GM21619 (cell line): ENCODE results near the gene HDAC7.
"Not testable (repeated sequence)": the region's sequence is repeated elsewhere in the genome, so short reads cannot be mapped to it uniquely, and the experiment has no call there.

Source experiments
- ATAC-seq: cut with Tn5 transposase; IDR thresholded peaks from one replicate; pipeline ENCODE4 v1.9.1; 2021; ENCODE audit not compliant: unreplicated experiment

HDAC7 gene

DNA sequence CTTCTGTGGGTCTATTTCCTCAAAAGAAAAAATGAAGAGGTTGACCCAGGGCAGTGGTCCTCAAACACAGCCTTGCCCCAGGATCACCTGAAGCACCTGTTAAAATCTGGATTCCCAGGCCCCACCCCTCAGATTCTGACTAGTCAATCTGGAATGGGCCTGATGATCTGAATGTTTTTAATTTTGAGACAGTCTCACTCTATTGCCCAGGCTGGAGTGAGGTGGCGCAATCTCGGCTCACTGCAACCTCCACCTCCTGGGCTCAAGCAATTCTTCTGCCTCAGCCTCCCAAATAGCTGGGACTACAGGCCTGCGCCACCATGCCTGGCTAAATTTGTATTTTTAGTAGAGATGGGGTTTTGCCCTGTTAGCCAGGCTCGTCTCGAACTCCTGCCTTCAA is 4.3 kb downstream of the HDAC7 start:
- not testable (repeated sequence) for ATAC-seq

DNA sequence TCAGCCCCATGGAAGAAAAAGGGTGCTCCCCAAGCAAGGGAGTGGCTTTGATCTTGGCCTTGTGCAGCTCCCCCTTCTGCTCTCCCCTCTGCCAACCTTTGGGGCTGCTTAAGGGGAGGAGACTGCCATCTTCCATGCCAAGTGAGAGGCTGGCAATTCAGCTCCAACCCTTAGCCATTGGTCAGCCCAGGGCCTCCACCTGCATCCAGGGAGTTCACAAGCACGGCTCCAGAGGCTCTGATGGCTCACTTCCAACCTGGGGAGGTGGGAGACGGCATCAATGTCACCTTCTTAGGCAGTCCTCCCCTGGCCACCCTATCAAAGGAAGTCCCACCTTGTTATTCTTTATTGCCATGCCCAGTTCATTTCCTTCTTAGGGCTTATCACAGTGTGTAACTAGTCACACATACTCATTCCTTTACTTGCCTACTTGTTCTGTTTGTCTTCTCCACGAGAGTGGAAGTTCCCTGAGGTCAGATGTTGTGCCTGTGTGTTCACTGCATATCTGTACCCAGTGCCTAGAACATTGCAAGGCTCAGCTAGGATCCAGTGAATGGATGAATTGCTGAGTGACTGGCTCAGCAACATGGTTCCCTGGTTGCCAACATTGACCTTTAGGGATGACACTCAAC is 5.0 kb downstream of the HDAC7 start:
- ATAC-seq, result no peak

DNA sequence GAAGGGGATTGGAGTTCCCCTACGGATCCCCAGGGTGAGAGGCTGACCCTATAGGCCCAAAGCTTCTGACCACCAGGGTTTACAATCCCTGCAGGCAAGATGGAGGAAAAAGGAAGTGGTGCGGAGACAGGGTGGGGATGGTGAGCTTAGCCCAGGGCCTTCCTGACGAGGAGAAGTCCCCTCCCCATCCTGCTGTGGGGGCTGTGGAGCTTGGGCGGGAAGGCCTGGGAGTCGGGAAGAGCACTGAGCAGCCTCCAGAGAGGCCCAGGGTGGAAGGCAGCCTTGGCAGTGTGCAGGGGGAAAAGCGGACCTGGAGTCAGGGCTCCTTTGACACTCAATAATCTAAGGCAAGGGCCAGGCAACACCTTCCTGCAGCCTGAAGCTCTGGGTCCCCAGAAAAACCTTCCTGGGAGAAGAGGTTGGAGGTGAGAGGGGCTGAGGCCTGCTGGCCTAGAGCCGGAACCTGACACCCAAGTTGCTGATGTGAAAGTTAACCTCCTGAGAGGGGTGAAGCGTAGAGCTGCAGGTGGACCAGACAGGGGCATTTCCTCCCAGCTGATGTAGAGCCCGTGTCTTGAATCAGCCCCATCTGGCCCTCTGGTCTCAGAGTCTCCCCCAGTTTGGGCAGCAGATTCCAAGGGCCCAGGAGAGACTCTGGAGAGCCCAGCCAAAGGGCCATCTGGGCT is 6.0 kb downstream of the HDAC7 start:
- ATAC-seq, result peak; percentile 40

DNA sequence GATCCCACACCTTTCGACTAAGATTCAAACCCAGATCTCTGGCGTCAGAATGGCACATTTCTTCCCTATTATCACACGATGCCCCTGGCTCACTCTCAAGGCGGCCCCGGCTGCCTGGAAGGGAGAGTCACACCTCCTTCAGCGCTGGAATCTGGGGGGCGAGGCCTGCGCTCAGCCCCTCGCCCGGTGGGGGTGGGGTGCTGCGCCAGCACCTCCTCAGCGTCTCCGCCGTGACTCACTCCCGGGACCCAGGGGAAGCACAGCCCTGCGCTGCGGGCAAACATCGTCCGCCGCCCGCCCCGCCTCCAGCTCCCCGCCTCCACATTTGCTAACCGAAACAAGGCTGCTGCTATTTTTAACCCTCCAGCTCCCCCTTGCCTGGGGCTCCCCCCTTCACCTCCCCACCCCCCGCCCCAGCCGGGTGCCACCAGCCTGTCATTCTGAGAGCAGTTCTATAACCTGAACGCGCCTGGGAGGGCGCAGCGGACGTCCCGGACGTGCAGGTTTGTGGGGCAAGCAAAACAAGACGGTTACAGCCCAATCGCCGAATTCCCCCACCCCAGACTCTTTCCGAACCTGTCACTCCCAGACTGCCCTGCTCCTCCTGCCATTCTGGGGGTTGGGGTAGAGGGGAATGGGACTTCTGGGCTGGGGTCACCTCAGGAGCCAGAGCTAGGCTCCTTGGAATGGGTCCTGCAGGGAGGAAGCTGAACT is 6.7 kb downstream of the HDAC7 start:
- ATAC-seq, result peak; percentile 66

DNA sequence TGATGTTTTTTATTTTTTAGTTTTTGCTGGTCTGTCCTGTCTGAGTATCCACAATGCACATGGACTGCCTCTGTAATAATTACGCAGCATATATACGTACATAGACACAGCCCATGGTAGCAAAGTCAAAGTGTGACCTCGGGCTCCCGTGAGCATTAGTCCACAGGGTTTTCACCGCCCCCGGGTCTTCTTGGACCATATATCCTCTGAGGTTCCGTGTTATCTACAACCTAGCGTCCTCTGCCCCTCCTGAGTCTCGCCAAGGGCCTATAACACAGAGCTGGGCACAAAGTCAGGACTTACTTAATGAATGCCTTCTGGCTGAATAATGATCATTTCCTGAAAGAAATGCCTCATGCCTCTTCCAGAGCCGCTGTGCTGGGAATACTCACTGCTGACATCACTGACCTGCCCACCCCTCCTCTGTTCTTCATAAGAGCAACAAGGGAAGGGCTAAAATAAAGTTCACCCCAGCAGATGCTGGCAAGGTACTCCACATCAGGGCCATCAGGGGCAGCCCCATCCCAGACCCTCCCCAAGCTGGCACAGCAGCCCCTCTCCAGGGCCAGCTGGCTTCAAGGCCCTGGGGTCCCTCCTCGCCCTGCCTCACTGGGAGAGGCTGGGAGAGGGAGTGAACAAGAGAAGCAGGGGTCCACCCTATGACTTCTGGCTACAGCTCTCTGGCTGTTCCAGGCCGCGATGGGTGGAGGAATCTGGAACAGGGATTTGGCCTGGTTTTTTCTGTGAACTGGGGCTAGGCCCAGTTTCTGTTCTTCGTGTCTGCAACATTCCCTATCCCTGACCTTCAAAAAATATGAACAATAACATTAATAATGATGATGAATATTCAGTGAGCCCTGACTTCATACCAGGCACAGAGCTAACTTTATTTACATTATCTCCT is 7.9 kb downstream of the HDAC7 start:
- no peak for ATAC-seq

DNA sequence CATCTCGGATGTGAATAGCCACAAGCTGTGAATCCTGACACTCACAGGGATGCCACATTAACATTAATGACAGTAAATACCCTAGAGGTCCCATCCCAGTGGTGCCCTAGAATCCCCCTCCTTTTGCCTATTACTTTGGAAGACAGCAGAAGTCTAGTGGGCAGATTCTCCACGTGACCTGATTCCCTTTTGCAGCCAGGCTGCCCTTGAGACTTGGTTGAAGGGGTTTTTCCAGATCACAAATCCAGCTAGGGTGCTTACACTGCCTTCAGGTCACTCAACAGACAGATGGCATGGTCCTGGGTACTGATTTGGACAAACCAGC is 8.7 kb downstream of the HDAC7 start:
- no peak for ATAC-seq

DNA sequence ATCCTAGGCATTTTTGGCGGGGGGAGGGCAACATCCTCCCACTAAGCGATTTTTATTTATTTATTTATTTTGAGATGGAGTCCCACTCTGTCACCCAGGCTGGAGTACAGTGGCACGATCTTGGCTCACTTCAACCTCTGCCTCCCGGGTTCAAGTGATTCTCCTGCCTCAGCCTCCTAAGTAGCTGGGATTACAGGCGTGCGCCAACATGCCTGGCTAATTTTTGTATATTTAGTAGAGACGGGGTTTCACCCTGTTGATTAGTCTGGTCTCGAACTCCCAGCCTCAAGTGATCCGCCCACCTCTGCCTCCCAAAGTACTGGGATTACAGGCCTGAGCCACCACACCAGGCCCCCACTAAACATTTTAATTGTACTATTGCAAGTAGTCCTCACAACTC is 10.2 kb downstream of the HDAC7 start:
- ATAC-seq, result not testable (repeated sequence)

DNA sequence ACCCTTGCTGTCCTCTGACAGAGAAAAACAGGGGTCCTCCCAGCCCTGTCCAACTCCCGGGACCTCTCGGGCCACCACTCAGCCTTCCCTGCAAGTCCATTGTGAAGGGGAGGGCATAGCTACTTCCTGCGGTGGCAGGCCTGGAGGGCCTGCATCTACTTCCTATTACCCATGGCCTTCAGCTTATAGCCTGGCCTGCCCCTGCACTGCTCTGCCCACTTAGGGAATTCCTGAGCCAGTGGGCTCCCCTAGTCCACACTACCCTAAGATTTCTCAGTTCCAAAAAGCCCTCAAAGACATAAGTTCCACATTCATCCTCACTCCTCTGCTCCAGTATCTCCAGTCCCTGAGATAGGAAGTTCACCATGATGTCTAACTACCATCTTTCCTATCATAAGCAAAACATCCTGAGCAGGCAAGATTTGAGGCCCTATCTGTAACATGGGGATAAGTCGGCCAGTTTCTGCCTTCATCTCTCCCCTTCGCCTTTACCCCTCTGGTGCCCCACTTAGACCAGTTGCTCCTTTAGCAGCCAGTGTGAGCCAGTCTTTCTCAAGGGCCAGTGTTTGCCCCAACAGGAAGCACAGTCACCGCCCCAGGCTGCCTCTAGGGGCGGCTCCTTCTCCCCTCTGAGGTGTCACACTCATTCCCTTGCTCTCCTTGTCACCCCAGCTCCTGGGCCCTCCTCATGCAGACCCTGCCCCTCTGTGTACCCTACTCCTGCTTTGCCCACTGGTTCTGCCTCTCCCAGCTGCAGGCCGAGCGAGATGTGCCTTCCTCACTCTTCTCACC is 10.9 kb downstream of the HDAC7 start:
- no peak for ATAC-seq

DNA sequence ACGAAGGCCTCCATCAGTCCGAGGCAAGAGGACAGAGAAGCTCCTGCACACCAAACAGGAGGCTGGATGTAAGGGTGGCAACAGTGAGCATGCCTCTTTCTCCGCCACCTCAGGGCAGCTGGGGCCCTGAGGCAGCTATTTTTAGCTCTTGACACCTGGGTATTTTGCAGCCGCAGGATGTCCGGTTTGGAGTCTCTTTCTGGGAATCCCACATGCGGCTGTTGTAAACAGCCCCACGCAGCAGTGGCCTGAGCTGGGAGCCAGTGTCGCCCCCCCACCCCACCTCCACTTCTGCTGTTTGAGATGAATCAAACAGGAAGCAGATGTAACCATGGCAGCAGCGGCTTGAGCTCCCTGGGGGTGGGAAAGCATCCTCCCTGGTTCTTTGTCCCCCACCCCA is 11.7 kb downstream of the HDAC7 start:
- ATAC-seq, result peak; percentile 45

DNA sequence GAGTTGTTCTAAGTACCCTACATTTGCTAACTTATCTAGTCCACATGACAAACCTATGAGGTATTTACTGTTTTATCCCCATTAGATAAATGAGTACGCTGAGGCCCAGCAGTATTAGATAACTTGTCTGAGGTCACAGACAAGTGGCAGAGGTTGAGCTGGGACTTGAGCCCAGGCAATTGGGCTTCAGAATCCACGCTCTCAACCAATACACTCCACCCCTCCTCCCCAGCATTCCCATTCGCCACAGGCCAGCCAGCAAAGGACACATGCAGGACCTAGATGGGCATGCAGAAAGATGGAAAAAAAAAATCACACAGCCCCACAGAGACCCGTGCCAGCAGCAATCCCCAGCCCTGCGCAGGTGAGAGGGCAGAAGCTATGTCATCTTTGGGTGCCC is 12.4 kb downstream of the HDAC7 start:
- no peak for ATAC-seq

DNA sequence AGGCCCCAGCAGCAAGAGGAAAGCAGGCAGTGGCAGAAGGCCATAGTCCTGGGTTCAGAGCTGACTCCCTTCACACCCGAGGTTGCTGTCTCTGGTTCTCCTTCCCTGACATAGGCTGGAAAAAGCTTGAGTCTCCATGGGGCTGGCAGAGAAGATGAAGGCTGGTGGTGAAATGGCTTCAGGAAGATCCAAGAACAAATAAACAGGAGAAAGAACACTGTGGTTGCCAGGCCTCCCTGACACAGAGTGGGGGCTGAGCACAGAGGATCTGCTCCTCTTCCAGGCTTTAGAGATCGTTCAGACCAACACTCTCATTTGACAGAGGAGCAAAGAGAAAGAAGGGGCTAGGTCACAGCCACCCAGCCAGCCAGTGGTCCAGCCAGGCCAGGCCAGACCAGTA is 14.3 kb downstream of the HDAC7 start:
- ATAC-seq, result no peak

DNA sequence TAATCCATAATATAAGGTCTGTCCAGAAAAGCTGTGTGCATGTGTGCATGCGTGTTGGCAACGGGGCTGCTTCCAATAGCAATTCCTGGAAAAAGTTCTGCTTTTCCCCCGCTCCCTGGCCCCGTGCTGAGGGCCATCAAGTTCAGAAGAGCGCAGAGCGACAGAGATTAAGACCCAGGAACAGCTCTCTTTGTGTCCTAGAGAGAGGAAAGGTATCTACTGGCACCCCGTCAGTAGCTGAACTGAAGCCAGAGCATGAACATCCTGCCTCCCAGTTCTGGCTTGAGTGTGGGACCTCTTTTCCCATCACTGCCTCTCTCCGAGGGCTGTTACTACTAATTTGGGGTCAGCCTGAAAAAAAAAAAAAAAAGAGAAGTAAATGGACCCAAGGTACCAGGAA is 15.5 kb downstream of the HDAC7 start:
- ATAC-seq, result no peak

DNA sequence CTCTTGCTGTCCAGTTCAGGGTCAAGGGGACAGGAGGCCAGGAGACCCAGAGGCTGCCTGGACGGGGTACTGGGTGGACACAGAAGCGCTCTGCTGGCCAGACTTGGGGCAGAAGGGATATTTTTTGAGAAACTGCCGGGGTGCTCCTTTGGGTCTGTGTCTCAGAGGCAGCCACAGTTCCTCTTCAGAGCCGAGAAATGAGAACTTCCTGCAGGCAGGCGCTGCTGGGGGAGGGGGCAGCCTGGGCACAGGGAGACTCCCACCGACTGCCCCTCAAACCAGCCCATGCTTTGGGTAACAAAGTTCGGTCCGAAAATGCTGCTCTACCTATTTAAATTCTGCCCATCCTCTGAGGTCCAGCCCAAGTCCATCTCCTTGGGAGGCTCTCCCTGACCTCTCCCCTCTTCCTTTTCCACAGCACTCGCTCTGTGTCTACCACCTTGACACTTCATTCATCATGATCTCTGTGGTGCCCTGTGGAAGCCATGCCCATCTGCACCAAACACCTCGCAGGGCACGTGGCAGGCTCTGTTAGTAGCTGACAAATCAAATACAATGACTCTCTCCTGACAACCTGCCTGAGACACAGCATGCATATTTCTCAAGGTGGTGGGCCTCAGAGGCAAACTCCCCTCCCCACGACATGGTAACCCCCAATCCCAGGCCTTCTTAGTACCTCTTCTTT is 16.4 kb downstream of the HDAC7 start:
- no peak for ATAC-seq

DNA sequence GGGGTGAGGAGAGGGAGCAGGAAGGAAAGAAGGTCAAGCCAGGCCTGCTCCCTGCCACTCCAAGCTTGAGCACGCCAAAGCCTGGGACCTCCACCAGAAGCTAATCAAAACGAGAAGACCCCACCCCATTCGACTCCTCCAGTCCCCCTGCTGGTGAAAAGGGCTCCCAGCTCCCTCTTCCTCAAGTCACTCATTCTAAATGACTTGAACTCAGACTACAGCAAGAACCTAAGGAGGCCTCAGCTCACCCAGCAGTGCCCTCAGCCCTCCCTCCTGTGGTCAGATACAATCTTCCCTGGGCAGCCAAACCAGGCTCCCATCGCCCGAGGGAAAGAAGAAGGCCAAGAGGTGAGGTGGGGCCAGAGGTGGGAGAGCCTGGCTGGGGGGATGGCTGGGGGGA is 17.4 kb downstream of the HDAC7 start:
- no peak for ATAC-seq

DNA sequence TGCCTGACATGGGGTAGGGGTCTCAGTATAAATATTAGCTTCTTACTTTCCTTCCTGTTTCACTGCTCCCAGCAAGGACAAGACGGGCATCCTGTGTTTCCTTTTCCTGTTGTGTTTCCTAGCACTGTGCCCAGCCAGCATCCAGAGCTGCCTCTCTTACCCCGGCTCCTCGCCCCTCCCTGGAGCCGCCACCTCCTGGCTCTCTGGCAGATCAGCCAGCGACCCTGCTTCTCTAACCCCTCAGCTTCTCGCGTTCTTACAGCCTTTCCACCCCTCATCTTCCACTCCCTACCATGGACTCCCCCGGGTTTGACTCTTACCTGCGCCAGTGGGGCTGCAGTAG is 17.8 kb downstream of the HDAC7 start:
- ATAC-seq, result no peak

DNA sequence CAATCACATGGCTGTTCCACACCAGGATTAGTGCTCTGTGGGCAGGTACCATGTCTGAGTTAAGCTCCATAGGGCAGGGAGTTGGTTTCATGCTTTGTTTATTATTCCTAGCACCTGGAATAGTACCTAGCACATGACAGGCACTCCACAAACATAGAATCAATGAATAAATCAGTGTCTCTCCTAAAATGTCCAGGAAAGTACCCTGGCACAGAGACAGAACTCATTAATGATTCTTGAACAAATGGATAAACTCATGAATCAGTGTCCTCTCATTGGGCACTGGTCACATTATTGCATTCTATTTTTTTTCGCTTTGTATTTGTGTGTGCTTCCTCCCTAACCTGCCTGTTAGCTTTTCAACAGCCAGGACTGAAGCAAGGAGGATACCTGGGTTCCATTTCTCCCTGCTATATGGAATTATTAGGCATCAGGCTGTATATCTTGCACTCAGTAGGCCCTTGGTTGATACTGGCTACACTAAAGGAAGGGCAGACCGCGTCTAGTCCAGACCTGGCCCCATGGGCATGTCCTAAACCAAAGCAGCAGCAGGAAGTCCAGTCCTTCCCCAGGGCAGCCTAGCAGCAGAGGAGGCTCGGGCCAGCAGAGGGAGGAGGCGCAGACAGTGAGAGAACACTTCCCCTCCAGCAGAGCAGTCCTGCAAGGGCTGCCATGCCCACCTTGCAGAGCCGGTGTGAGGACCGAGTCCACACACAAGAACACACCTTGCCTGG is 18.4 kb downstream of the HDAC7 start:
- no peak for ATAC-seq

DNA sequence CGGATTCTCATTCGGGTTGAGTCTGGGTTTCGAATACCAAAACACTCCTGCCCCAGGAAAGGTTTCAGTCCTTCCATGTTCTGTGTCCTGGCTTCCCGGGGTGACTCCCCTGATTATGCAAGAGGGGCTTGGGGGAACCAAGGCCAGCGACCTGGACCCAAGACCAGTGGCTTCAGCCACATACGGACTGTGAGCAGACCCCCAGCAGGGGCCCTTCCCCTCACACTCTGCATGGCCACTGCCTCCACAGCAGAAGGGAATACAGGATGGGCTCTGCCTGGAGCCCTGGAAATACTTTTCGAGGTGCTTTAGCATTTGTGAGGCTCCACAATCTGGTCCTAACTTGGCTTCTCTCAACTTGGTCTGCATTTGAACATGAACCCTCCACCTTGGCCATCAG is 19.1 kb downstream of the HDAC7 start:
- ATAC-seq, result no peak

DNA sequence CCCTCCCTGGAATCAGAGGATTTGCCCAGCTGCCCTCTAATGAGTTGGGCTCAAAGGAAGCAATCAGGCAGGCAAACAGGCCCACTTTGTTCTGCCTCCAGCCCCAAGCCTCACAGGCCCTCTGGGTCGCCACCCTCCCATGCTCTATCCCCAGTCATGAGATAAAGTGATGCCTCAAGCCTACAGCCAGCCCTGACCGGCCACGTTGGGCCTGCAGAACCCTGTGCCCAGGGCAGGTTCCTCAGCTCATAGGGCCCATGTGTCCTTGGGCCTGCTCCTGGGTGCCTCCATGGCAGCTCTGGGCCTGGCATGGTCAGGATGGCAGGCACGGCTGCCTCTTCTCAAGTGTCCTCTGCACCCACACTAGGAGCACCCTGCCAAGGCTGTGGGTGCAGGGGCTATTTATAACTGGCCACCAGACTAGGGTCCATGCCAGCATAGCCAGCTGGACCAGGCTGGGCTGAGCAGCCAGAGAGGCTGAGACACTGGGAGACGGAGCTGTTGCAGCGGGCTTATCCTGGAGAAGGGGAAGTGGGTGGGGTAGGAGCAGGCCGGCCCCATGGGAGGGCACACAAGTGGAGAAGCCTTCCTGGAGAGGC is 20.2 kb downstream of the HDAC7 start:
- no peak for ATAC-seq

DNA sequence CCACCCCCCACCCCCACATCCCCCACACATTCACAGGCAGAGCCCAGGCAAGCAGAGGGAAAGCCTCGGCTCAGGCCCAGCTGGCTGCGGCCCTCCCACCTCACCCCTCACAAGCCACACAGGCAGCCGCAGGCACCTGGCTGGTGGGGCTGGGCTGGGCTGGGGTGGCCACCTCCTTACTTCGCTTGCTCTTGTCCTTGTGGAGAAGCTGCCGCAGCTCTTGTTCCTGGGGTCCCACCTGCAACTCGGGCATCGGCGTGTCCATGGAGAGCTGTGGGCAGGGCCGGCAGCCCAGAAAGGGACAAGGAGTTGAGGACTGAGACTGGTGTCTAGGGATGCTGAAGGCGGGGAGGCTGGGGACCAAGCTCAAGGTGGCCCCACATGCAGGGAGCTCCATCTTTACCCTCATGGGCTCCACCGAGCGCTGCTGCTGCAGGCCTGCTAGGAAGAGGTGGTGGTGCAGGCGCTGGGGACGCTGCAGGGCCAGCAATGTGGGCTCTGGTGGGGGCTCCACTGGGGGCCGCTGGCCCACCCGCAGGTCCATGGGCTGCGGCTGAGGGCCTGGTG is 21.2 kb downstream of the HDAC7 start:
- ATAC-seq, result no peak
